HepG2 (cell line): ENCODE data around the gene SELPLG. TPM values are rescaled to one million over a fixed set of nuclear protein-coding genes. Genes with fewer than 3 reads are reported as not detected.

ENCODE experiments used
- ATAC-seq: fragments of 200-7000 bp; cut with Tn5 transposase; 3 replicates; pipeline ENCODE4 v1.9.1; 2020; ENCODE audit warnings: mild to moderate bottlenecking, moderate library complexity
- BruUV-seq: library from RNA; stranded (reverse); fragments of 400-500 nt; replicated peaks from 2 replicates; lab custom pipeline; 2021; lab: Mats Ljungman, UMichigan
- CTCF ChIA-PET: fragments of 300-600 bp; formaldehyde crosslinking; extraction: SDS; loops from one replicate; lab custom pipeline; 2021; ENCODE audit warnings: low total read pairs, inconsistent platforms, low intra/inter-chr PET ratio; lab: Yijun Ruan, JAX
- POLR2A ChIA-PET: fragments of 350-600 bp; sonication (Branson Sonifier 250); formaldehyde crosslinking; loops from one replicate; lab custom pipeline; 2020; ENCODE audit warnings: antibody characterized with exemption, inconsistent platforms; lab: Yijun Ruan, JAX
- DNase-seq: peaks from one replicate; pipeline ENCODE4 v3.0.0-alpha.2; 2015; ENCODE audit warnings: low spot score
- FAIRE-seq: peaks from 3 replicates; lab custom pipeline; 2011; peaks lifted over from hg19 to GRCh38; lab: Jason Lieb, UNC
- H2AFZ ChIP-seq: one replicate; pipeline ENCODE4 v1.6.1; 2011; ENCODE audit warnings: low read length, inconsistent platforms
- H3K27ac ChIP-seq: fragments of 300-600 bp; 3 replicates; pipeline ENCODE4 v1.8.0; 2011; ENCODE audit warnings: mixed run types, mild to moderate bottlenecking, mixed read lengths, low read length, inconsistent platforms; ENCODE audit not compliant: insufficient read depth; ENCODE audit errors: extremely low read length
- H3K27me3 ChIP-seq, 2 experiments: fragments of 200-600 bp in 1 of 2; 2 replicates in 1 of 2; 3 replicates in 1 of 2; pipeline versions ENCODE4 v1.6.0 to v1.8.0; 2011; ENCODE audit warnings: low read length in 2 of 2, mild to moderate bottlenecking in 2 of 2, moderate library complexity in 2 of 2, inconsistent platforms in 1 of 2; ENCODE audit not compliant: insufficient read depth in 2 of 2, control insufficient read depth in 1 of 2
- H3K36me3 ChIP-seq, 2 experiments: fragments of 200-600 bp in 1 of 2; replicated peaks in 1 of 2; 2 replicates in 1 of 2; 3 replicates in 1 of 2; pipeline versions ENCODE4 v1.5.1 to v1.8.0; 2011; ENCODE audit warnings: low read length in 2 of 2, inconsistent platforms in 1 of 2; ENCODE audit not compliant: insufficient read depth in 2 of 2, control insufficient read depth in 1 of 2
- H3K4me1 ChIP-seq: 2 replicates; pipeline ENCODE4 v1.5.1; 2012; ENCODE audit warnings: low read length, inconsistent platforms; ENCODE audit not compliant: insufficient read depth
- H3K4me2 ChIP-seq: 2 replicates; pipeline ENCODE4 v1.6.0; 2011; ENCODE audit warnings: low read depth, low read length, inconsistent platforms
- H3K4me3 ChIP-seq, 3 experiments: fragments of 200-600 bp in 1 of 3; sonication (generic), shearing (Covaris generic) in 1 of 3; replicated peaks in 1 of 3; 2 replicates each; pipeline ENCODE4 v1.5.1; 2011 to 2016; ENCODE audit warnings: low read length in 3 of 3, inconsistent platforms in 2 of 3, low read depth in 2 of 3, mild to moderate bottlenecking in 2 of 3, control low read depth in 1 of 3, mixed read lengths in 1 of 3; ENCODE audit not compliant: insufficient read depth in 1 of 3
- H3K79me2 ChIP-seq: one replicate; pipeline ENCODE4 v1.6.1; 2011; ENCODE audit warnings: low read length, inconsistent platforms; ENCODE audit not compliant: insufficient read depth
- H3K9ac ChIP-seq: 2 replicates; pipeline ENCODE4 v1.6.0; 2011; ENCODE audit warnings: mild to moderate bottlenecking, low read depth, low read length, inconsistent platforms; ENCODE audit not compliant: insufficient read depth
- H3K9me3 ChIP-seq: 2 replicates; pipeline ENCODE4 v1.5.1; 2012; ENCODE audit warnings: mild to moderate bottlenecking, low read length
- H4K20me1 ChIP-seq: 2 replicates; pipeline ENCODE4 v1.6.0; 2011; ENCODE audit warnings: inconsistent platforms, mild to moderate bottlenecking, low read length, moderate library complexity; ENCODE audit not compliant: insufficient read depth
- ELF1 ChIP-seq: sonication (generic); formaldehyde crosslinking; IDR thresholded peaks from 2 replicates; pipeline ENCODE4 v1.4.0; 2020; ENCODE audit warnings: missing genetic modification reagents
- FOXP4 ChIP-seq: sonication (generic); formaldehyde crosslinking; IDR thresholded peaks from 2 replicates; pipeline ENCODE4 v1.4.0; 2020; ENCODE audit warnings: missing genetic modification reagents
- HOXA7 ChIP-seq: sonication (generic); formaldehyde crosslinking; IDR thresholded peaks from 2 replicates; pipeline ENCODE4 v1.8.1; 2022; ENCODE audit warnings: mild to moderate bottlenecking, missing genetic modification reagents, moderate library complexity
- RORA ChIP-seq: sonication (generic); formaldehyde crosslinking; IDR thresholded peaks from 2 replicates; pipeline ENCODE4 v1.5.0; 2020; ENCODE audit warnings: mild to moderate bottlenecking, missing genetic modification reagents, moderate library complexity
- SOX13 ChIP-seq, 3 experiments: fragments of 450-650 bp in 1 of 3; sonication (generic) in 1 of 3; formaldehyde crosslinking in 1 of 3; IDR thresholded peaks in 2 of 3; conservative IDR thresholded peaks in 1 of 3; 2 replicates each; pipeline versions ENCODE4 v1.5.0 to v1.6.1; 2016 to 2020; ENCODE audit warnings: antibody characterized with exemption in 1 of 3, mild to moderate bottlenecking in 1 of 3, missing compliant biosample characterization in 1 of 3, missing genetic modification reagents in 1 of 3, moderate library complexity in 1 of 3
- ZNF33B ChIP-seq: sonication (generic); formaldehyde crosslinking; IDR thresholded peaks from 2 replicates; pipeline ENCODE4 v1.5.1; 2020; ENCODE audit warnings: mild to moderate bottlenecking, missing genetic modification reagents
- WGBS: methylation state at CpG from one replicate; pipeline ENCODE4 v1.1.6; 2017; ENCODE audit warnings: low lambda C conversion rate; 5-methylcytosine and 5-hydroxymethylcytosine counted together
- in situ Hi-C: cut with HindIII; loops from 2 replicates; pipeline ENCODE4 v1.10.0; 2017; ENCODE audit warnings: low pct_unique_long_range_greater_than_20kb; ENCODE audit not compliant: extremely low pct_ligation_motif_present
- intact Hi-C: fragments of 100-400 bp; cut with micrococcal nuclease; formaldehyde crosslinking; loops from one replicate; pipeline ENCODE4 v1.10.0; 2022; ENCODE audit not compliant: unreplicated experiment
- polyA plus RNA-seq, 8 experiments: library from polyadenylated mRNA; depleted of rRNA in 3 of 8; stranded (reverse) in 7 of 8; unstranded in 1 of 8; fragments of >200 nt; fragmentation: Illumina TruSeq in 4 of 8; extraction: Trizol in 4 of 8; gene quantifications; 2 replicates each; pipeline versions ENCODE4 v1.2.1 to v1.2.3, GENCODE V29; 2011 to 2016; ENCODE audit warnings: low read depth in 4 of 8, missing spikeins in 1 of 8, mixed read lengths in 1 of 8; ENCODE audit not compliant: insufficient read depth in 1 of 8
- total RNA-seq, 5 experiments: library from RNA; depleted of rRNA; stranded (reverse); fragments of >200 nt; fragmentation: Illumina TruSeq; extraction: Trizol; gene quantifications; 2 replicates each; pipeline ENCODE4 v1.2.3, GENCODE V29; 2016; ENCODE audit warnings: low read depth in 1 of 5
- TF ChIP-seq, protein P1 (sequence below): sonication (generic); formaldehyde crosslinking; IDR thresholded peaks from 2 replicates; pipeline ENCODE4 v1.8.1; 2023; ENCODE audit warnings: missing genetic modification reagents, inconsistent platforms, borderline replicate concordance
- TF ChIP-seq, protein P2 (sequence below): sonication (generic); formaldehyde crosslinking; IDR thresholded peaks from 2 replicates; pipeline ENCODE4 v1.8.1; 2022; ENCODE audit warnings: mild to moderate bottlenecking, missing genetic modification reagents
- TF ChIP-seq, protein P3 (sequence below): IDR thresholded peaks from 2 replicates; pipeline ENCODE4 v1.6.1; 2016; ENCODE audit warnings: missing compliant biosample characterization, missing genetic modification reagents, borderline replicate concordance

Gene SELPLG
- total and polyA plus RNA-seq, 2 of the 13 experiments (the other 11 are each of a cell fraction or from before 2014, with no cell fraction given) = 0.12 TPM; not detected in 1

DNA sequence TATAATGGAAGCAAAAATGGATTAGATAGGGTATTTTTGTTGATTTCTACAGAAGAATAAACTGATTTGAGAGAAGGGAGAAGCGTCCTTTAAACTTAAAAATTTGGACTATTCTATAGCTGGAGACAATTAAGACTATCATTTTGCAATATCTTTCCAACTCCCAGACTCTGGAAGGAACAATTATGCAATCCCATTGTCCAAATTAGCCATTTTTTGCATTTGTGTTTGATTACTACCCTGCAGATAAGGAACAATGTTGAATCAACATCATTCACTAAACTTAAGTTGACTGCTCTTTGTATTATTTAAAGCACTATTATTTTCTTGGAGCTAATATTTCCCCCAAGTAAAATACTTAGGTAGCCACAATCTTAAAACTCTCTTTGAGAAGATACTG lies 34.8 kb upstream of the SELPLG start:
- intact Hi-C loops = loop anchor here (10.0 kb wide), 1 partner anchor 426 kb away; the partner anchor contains the start of genes ALKBH2 and UNG

DNA sequence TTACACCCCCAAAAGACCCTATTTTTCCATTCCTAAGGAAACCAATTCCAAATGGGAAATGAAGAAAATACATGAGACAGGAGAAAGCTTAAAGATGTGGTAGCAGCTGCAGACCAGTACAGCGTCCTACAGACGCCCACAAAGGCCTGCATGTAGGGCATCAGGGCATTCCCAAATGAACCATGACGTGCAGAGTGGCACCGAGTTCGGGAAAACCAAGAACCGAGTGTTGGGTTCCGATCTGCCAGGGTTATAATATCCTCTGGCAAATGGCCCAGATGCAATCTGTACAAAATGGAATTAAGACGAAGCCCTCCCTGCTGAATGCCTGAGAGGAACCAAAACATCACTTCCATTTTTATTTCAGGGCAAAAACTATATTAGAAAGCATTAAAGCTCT lies 34.4 kb upstream of the SELPLG start:
- intact Hi-C loops = loop anchor here (10.0 kb wide), 1 partner anchor 427 kb away; the partner anchor contains the start of genes ALKBH2 and UNG
- H3K27ac ChIP-seq = peak overlapping the region; percentile 73
- peaks cover 43% of the 10 kb centered on the region for H3K79me2 ChIP-seq
- TF ChIP-seq, protein P1, sequence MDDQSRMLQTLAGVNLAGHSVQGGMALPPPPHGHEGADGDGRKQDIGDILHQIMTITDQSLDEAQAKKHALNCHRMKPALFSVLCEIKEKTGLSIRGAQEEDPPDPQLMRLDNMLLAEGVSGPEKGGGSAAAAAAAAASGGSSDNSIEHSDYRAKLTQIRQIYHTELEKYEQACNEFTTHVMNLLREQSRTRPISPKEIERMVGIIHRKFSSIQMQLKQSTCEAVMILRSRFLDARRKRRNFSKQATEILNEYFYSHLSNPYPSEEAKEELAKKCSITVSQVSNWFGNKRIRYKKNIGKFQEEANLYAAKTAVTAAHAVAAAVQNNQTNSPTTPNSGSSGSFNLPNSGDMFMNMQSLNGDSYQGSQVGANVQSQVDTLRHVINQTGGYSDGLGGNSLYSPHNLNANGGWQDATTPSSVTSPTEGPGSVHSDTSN = no peak
- TF ChIP-seq ZNF33B (CRISPR knock-in tag) (no peak), RORA (CRISPR knock-in tag) (no peak), FOXP4 (no peak), ELF1 (CRISPR knock-in tag) (no peak)
- TF ChIP-seq, protein P2, sequence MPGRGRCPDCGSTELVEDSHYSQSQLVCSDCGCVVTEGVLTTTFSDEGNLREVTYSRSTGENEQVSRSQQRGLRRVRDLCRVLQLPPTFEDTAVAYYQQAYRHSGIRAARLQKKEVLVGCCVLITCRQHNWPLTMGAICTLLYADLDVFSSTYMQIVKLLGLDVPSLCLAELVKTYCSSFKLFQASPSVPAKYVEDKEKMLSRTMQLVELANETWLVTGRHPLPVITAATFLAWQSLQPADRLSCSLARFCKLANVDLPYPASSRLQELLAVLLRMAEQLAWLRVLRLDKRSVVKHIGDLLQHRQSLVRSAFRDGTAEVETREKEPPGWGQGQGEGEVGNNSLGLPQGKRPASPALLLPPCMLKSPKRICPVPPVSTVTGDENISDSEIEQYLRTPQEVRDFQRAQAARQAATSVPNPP (CRISPR knock-in tag) = no peak
- TF ChIP-seq, protein P3, sequence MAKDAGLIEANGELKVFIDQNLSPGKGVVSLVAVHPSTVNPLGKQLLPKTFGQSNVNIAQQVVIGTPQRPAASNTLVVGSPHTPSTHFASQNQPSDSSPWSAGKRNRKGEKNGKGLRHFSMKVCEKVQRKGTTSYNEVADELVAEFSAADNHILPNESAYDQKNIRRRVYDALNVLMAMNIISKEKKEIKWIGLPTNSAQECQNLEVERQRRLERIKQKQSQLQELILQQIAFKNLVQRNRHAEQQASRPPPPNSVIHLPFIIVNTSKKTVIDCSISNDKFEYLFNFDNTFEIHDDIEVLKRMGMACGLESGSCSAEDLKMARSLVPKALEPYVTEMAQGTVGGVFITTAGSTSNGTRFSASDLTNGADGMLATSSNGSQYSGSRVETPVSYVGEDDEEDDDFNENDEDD (CRISPR knock-in tag) = no peak

More for the DNA sequence above, 34.8 kb upstream of the SELPLG start:
- POLR2A ChIA-PET = interaction anchor here (1.3 kb wide), 1 partner anchor 23 kb away, joined by 4 read pairs; no protein-coding TSS in a partner anchor
- no peaks in the 10 kb centered on the region for H3K27me3 ChIP-seq
- BruUV-seq = no TSS peak
- WGBS = 100% methylated on average over 1 of the region's 1 CpG
- FAIRE-seq = no peak
- peaks cover 10 to 20% of the 10 kb centered on the region in 2 experiments for H3K36me3 ChIP-seq
- no peak overlapping the region for H3K4me2 ChIP-seq
- no peaks in the 10 kb centered on the region for H3K9me3 ChIP-seq
- CTCF ChIA-PET = no interaction called here
- no peak for ATAC-seq
- H3K9ac ChIP-seq = no peak overlapping the region
- DNase-seq = no peak
- 0 out of 2 replicates have a peak, but pooled peaks cover 11% of the 10 kb centered on the region for H4K20me1 ChIP-seq
- H3K79me2 ChIP-seq = peaks cover 38% of the 10 kb centered on the region
- no peak overlapping the region for H3K27ac ChIP-seq
- no peak for TF ChIP-seq HOXA7 (CRISPR knock-in tag)
- TF ChIP-seq SOX13 (IDR thresholded peaks at IDR 0.05) = no peak
- peak in 1 of 2 experiments; percentile 55; a peak in 1 of 4 replicates for TF ChIP-seq SOX13 (CRISPR knock-in tag; conservative IDR thresholded peaks at IDR 0.05 in 1 of 2, IDR thresholded peaks at IDR 0.05 in 1 of 2)
- TF ChIP-seq, all 625 proteins: peak for 1
- in situ Hi-C loops = loop anchor here (5.0 kb wide), 1 partner anchor 59 kb away; no protein-coding TSS in a partner anchor
- H2AFZ ChIP-seq = no peak overlapping the region
- H3K4me1 ChIP-seq = peaks cover 48% of the 10 kb centered on the region
- no peak overlapping the region for H3K4me3 ChIP-seq

More for the DNA sequence above, 34.4 kb upstream of the SELPLG start:
- ChIA-PET CTCF (no interaction called here), POLR2A (interaction anchor here (1.4 kb wide), 1 partner anchor 17 kb away, joined by 3 read pairs; no protein-coding TSS in a partner anchor)
- no TSS peak for BruUV-seq
- 0 out of 2 replicates have a peak, but pooled peaks cover 11% of the 10 kb centered on the region for H4K20me1 ChIP-seq
- H3K4me3 ChIP-seq = no peak overlapping the region
- H3K27me3 ChIP-seq = no peaks in the 10 kb centered on the region
- no peak overlapping the region for H3K9ac ChIP-seq
- H2AFZ ChIP-seq = no peak overlapping the region
- DNase-seq = no peak
- peaks cover 9 to 19% of the 10 kb centered on the region in 2 experiments for H3K36me3 ChIP-seq
- WGBS = 96% methylated on average over 8 of the region's 8 CpGs
- no peak for ATAC-seq
- no peaks in the 10 kb centered on the region for H3K9me3 ChIP-seq
- no peak for FAIRE-seq
- in situ Hi-C loops = loop anchor here (5.0 kb wide), 1 partner anchor 59 kb away; no protein-coding TSS in a partner anchor
- H3K4me1 ChIP-seq = peaks cover 53% of the 10 kb centered on the region
- H3K4me2 ChIP-seq = no peak overlapping the region
